PFSK-1 (cell line): Measurements from ENCODE around the gene ANKS1A.

ENCODE experiments used
- POLR2AphosphoS5 ChIP-seq: IDR thresholded peaks from 2 replicates; pipeline ENCODE4 v1.6.1; 2012; ENCODE audit warnings: low read depth, mild to moderate bottlenecking, control low read depth, low read length, moderate library complexity
- TAF1 ChIP-seq: IDR thresholded peaks from 2 replicates; pipeline ENCODE4 v1.6.1; 2012; ENCODE audit warnings: low read length, control low read depth, borderline replicate concordance; ENCODE audit not compliant: insufficient read depth
- TF ChIP-seq, protein P1 (sequence below), 2 experiments: IDR thresholded peaks; 2 replicates each; pipeline versions ENCODE4 v1.6.1 to v1.8.0; 2011 to 2012; ENCODE audit warnings: low read depth in 2 of 2, low read length in 2 of 2, control low read depth in 1 of 2, inconsistent platforms in 1 of 2, mild to moderate bottlenecking in 1 of 2, moderate library complexity in 1 of 2; ENCODE audit not compliant: insufficient read depth in 1 of 2

DNA sequence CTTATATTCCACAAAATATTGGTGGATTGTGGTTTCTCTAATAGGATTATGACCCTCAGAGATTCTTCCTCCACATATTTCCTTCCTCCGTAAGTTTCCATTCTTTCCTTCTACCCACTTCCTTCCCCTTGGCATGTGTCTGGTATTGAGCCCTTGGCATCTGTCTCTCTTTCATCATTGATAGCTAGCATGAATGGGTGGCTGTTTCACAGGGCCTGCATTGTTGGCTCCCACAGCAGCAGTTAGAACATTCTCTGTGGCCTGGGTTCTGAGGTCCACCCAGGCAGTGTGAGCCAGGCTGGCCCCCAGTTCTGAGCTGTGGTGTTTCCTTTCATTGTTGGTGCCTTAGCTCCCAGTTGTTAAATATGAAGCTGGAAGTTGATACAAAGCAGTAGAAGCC is 125.3 kb downstream of the ANKS1A start:
- TF ChIP-seq POLR2AphosphoS5: no peak
- TF ChIP-seq, protein P1, sequence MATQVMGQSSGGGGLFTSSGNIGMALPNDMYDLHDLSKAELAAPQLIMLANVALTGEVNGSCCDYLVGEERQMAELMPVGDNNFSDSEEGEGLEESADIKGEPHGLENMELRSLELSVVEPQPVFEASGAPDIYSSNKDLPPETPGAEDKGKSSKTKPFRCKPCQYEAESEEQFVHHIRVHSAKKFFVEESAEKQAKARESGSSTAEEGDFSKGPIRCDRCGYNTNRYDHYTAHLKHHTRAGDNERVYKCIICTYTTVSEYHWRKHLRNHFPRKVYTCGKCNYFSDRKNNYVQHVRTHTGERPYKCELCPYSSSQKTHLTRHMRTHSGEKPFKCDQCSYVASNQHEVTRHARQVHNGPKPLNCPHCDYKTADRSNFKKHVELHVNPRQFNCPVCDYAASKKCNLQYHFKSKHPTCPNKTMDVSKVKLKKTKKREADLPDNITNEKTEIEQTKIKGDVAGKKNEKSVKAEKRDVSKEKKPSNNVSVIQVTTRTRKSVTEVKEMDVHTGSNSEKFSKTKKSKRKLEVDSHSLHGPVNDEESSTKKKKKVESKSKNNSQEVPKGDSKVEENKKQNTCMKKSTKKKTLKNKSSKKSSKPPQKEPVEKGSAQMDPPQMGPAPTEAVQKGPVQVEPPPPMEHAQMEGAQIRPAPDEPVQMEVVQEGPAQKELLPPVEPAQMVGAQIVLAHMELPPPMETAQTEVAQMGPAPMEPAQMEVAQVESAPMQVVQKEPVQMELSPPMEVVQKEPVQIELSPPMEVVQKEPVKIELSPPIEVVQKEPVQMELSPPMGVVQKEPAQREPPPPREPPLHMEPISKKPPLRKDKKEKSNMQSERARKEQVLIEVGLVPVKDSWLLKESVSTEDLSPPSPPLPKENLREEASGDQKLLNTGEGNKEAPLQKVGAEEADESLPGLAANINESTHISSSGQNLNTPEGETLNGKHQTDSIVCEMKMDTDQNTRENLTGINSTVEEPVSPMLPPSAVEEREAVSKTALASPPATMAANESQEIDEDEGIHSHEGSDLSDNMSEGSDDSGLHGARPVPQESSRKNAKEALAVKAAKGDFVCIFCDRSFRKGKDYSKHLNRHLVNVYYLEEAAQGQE (IDR thresholded peaks at IDR 0.05; ENCODE audit: insufficient read depth in 1 of 2, low read depth in 2 of 2, low read length in 2 of 2): no peak
- no peak for TF ChIP-seq TAF1
